Large intestine (tissue), 3 donors: ENCODE results near the gene SEPTIN2. TPM values are rescaled to one million over a fixed set of nuclear protein-coding genes. Genes with fewer than 3 reads are reported as not detected.

Source experiments
- DNase-seq, 2 donors: peaks; one replicate each; pipeline versions ENCODE4 v3.0.0 to v3.0.0-alpha.2; 2013
- H3K27ac ChIP-seq: one replicate; pipeline ENCODE4 v1.5.1; 2013; ENCODE audit warnings: low read length
- H3K27me3 ChIP-seq: 2 replicates; pipeline ENCODE4 v1.6.1; 2013; ENCODE audit warnings: low read length; ENCODE audit not compliant: control insufficient read depth, insufficient read depth
- H3K36me3 ChIP-seq: 2 replicates; pipeline ENCODE4 v1.6.1; 2013; ENCODE audit warnings: low read length; ENCODE audit not compliant: control insufficient read depth, insufficient read depth
- H3K4me1 ChIP-seq: one replicate; pipeline ENCODE4 v1.6.1; 2013; ENCODE audit warnings: low read length; ENCODE audit not compliant: control insufficient read depth, insufficient read depth
- H3K4me3 ChIP-seq: one replicate; pipeline ENCODE4 v1.5.1; 2013; ENCODE audit warnings: low read length
- H3K9me3 ChIP-seq: one replicate; pipeline ENCODE4 v1.6.1; 2013; ENCODE audit warnings: mild to moderate bottlenecking, low read depth, low read length, moderate library complexity; ENCODE audit not compliant: control insufficient read depth
- WGBS: methylation state at CpG from one replicate; pipeline ENCODE4 v1.1.5; 2013; ENCODE audit warnings: low lambda C conversion rate; ENCODE audit not compliant: insufficient coverage; 5-methylcytosine and 5-hydroxymethylcytosine counted together
- polyA plus RNA-seq: library from polyadenylated mRNA; unstranded; fragments of 120-200 nt; gene quantifications from one replicate; pipeline ENCODE4 v1.2.1, GENCODE V29; 2013

Gene SEPTIN2
- polyA plus RNA-seq, 1 donor: 354 TPM

DNA sequence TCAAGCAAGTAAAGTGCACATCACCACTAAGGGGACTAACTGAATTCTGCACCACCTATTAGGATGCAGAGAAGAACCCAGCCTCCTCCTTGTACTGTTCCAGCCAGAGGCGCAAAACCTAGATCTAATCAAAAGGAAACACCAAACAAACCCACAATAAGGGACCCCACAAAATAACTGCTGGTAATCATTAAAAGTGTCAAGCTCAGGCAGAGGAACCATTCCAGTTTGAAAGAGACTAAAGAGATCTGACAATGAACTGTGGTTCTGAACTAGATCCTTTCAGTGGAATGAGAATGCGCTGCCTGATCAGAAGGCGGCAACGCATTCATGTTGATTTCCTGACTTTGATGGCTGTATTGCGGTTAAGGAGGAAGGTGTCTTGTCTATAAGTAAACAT lies 17.1 kb upstream of the SEPTIN2 start:
- no peak for DNase-seq
- no CpG with 5 or more reads among the region's 5 CpGs for WGBS
- no peaks in the 10 kb centered on the region for H3K9me3 ChIP-seq
- H3K27me3 ChIP-seq: no peaks in the 10 kb centered on the region
- peaks cover 7% of the 10 kb centered on the region for H3K4me1 ChIP-seq
- H3K36me3 ChIP-seq: peaks cover 11% of the 10 kb centered on the region
- H3K27ac ChIP-seq: no peak overlapping the region
- no peak overlapping the region for H3K4me3 ChIP-seq

DNA sequence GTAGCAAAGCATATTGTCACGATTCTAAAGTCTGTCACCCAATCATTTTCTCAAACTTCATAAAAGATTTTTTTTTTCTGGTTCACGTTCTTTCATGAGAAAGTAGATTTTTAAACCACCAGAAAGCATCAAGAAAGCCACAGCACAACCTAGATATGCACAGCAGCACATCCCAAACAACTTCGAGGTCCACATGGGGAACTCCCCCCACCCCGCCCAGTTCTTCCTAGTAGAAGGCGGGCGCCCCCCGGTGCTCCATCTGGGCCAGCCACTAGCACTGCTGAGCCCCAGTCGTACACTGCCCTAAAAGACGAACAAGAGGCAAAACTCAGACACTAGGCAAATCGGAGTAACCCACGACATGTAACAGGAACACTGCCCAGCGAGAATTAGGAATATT lies 15.7 kb upstream of the SEPTIN2 start:
- Histone ChIP-seq H3K4me3 (no peak overlapping the region), H3K36me3 (peaks cover 11% of the 10 kb centered on the region), H3K9me3 (no peaks in the 10 kb centered on the region), H3K4me1 (peaks cover 8% of the 10 kb centered on the region), H3K27ac (no peak overlapping the region), H3K27me3 (no peaks in the 10 kb centered on the region)
- 100% methylated on average over 1 of the region's 12 CpGs for WGBS
- DNase-seq: no peak

DNA sequence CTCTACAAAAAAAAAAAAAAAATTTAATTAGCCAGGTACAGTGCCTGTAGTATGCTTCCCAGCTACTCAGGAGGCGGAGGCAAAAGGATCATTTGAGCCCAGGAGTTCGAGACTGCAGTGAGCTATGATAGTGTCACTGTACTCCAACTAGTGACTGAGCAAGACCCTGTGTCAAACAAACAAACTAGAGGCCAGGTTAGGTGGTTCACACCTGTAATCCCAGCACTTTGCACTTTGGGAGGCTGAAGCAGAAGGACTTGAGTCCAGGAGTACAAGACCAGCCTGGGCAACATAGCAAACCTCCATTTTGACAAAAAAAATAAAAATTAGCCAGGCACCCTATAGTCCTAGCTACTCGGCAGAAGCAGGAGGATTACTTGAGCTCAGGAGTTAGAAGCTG lies 13.6 kb upstream of the SEPTIN2 start:
- no peaks in the 10 kb centered on the region for H3K9me3 ChIP-seq
- H3K27me3 ChIP-seq: no peaks in the 10 kb centered on the region
- peaks cover 6% of the 10 kb centered on the region for H3K36me3 ChIP-seq
- WGBS: no CpG with 5 or more reads among the region's 3 CpGs
- no peak overlapping the region for H3K4me3 ChIP-seq
- H3K4me1 ChIP-seq: peaks cover 8% of the 10 kb centered on the region
- DNase-seq: peak in 1 of 2 donors; percentile 28
- H3K27ac ChIP-seq: no peak overlapping the region

DNA sequence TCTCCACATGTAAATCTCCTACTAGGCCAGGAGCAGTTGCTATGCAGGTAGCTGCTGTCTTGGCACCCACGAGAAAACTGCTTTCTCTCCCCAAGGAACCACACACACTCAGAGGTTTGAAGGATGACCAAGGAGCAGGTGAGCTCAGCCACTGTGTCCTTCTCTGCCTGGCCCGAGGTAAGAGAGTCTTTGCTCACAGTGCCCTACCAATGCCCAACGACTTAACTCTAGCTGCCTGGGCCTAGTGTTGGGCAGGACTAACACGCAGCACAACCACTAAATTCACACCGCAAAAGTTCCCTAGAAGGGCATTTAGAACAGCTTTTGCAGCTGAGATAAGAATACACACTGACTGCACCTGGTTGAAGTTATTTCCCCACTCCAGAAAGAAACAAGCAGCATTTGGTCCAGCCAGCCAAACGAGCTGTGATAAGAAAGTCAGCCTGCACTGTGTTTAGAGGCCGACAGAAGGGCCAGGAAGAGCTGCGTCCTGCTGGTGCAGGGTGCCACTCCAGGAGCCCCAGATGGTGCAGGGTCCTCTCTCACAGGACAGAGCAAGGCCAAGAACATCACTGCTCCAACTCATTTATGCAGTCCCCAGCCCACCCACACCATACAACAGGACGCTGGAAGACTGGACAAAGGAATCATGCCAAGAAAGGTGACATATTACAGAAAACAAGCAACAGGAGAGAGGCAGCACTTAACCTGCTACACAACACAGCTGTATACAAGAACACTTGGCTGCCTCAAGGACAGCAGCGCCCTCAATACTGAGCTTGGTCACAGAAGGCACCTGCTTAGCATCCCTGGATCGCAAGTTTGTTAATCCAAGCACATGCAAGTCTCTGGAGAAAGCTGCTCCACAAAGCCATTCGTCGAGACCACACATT lies 12.7 kb upstream of the SEPTIN2 start:
- Histone ChIP-seq H3K4me3 (no peak overlapping the region), H3K4me1 (peaks cover 8% of the 10 kb centered on the region), H3K27me3 (no peaks in the 10 kb centered on the region), H3K36me3 (no peaks in the 10 kb centered on the region), H3K9me3 (no peaks in the 10 kb centered on the region), H3K27ac (no peak overlapping the region)
- WGBS: no CpG with 5 or more reads among the region's 13 CpGs
- peak in 1 of 2 donors; percentile 21 for DNase-seq

GRCh38 chr2:241304039-241304670 lies 11.6 kb upstream of the SEPTIN2 start:
- no peaks in the 10 kb centered on the region for H3K27me3 ChIP-seq
- H3K36me3 ChIP-seq: no peaks in the 10 kb centered on the region
- no peak for DNase-seq
- H3K4me3 ChIP-seq: no peak overlapping the region
- peaks cover 8% of the 10 kb centered on the region for H3K4me1 ChIP-seq
- H3K9me3 ChIP-seq: no peaks in the 10 kb centered on the region
- no CpG with 5 or more reads among the region's 5 CpGs for WGBS
- H3K27ac ChIP-seq: no peak overlapping the region

DNA sequence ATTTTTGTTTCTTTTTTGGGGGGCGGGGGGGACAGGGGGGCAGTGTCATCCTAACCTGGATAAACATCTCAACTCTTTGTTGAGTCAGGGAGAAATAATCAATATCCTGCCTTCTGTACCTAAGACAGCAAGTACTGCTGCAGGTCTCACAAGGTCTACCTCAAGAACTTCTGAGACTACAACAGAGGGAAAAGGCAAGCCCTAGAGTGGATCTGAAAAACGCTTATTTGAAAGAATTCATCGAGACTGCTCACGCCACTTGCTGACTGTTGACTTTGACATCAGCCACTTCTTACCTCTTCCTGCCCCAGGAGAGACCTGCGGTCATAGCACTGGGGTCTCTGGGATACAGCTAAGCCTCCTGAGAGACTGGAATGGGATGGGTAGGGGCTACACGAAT lies 8.7 kb upstream of the SEPTIN2 start:
- H3K27ac ChIP-seq: no peak overlapping the region
- H3K27me3 ChIP-seq: no peaks in the 10 kb centered on the region
- no peak overlapping the region for H3K4me3 ChIP-seq
- H3K9me3 ChIP-seq: no peaks in the 10 kb centered on the region
- H3K36me3 ChIP-seq: no peaks in the 10 kb centered on the region
- peaks cover 11% of the 10 kb centered on the region for H3K4me1 ChIP-seq
- WGBS: no CpG with 5 or more reads among the region's 6 CpGs
- DNase-seq: no peak

GRCh38 chr2:241308267-241308666 lies 7.5 kb upstream of the SEPTIN2 start:
- Histone ChIP-seq H3K27me3 (no peaks in the 10 kb centered on the region), H3K27ac (no peak overlapping the region), H3K36me3 (no peaks in the 10 kb centered on the region), H3K4me1 (peaks cover 5% of the 10 kb centered on the region), H3K4me3 (no peak overlapping the region), H3K9me3 (no peaks in the 10 kb centered on the region)
- WGBS: no CpG with 5 or more reads among the region's 5 CpGs
- DNase-seq: no peak

DNA sequence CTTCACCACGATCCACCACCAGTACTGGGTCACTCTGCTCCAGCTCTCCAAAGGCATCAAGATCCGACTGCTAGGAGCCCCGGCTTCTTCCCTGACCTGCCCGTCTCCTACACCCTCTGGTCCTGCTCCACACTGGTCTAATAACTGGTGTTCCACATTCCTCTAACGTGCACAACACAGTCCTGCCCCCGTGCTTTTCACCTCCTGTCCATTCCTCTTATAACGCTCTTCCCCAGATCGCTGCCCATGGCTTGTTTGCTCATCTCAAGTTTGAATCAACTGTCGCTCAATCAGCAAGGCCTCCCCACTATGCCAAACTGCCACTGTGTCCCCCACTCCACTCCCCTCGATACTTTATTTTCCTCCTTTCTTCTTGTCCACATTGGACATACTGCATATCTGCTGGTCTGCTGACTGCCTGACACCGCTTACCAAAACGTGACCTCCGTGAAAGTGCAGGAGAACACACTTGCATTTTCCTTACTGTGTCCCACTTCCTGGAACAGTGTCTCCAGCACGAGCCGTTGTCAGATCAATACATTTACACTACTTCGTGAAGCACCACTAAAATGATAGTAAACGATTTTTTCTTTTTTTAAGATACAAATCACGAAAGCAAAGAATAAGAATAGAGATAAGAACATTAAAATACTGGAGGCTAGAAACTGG lies 6.8 kb upstream of the SEPTIN2 start:
- no peak for DNase-seq
- no peaks in the 10 kb centered on the region for H3K9me3 ChIP-seq
- H3K4me3 ChIP-seq: no peak overlapping the region
- H3K27ac ChIP-seq: no peak overlapping the region
- WGBS: 88% methylated on average over 5 of the region's 18 CpGs
- no peaks in the 10 kb centered on the region for H3K36me3 ChIP-seq
- H3K27me3 ChIP-seq: no peaks in the 10 kb centered on the region
- H3K4me1 ChIP-seq: peaks cover 6% of the 10 kb centered on the region

- WGBS: no CpG with 5 or more reads among the region's 2 CpGs
- H3K4me1 ChIP-seq: peaks cover 6% of the 10 kb centered on the region
- no peak overlapping the region for H3K27ac ChIP-seq
- no peaks in the 10 kb centered on the region for H3K27me3 ChIP-seq
- H3K4me3 ChIP-seq: no peak overlapping the region
- no peaks in the 10 kb centered on the region for H3K36me3 ChIP-seq
- DNase-seq: no peak
- H3K9me3 ChIP-seq: no peaks in the 10 kb centered on the region
These were observed 6.0 kb upstream of the SEPTIN2 start for GRCh38 chr2:241309684-241310117.

DNA sequence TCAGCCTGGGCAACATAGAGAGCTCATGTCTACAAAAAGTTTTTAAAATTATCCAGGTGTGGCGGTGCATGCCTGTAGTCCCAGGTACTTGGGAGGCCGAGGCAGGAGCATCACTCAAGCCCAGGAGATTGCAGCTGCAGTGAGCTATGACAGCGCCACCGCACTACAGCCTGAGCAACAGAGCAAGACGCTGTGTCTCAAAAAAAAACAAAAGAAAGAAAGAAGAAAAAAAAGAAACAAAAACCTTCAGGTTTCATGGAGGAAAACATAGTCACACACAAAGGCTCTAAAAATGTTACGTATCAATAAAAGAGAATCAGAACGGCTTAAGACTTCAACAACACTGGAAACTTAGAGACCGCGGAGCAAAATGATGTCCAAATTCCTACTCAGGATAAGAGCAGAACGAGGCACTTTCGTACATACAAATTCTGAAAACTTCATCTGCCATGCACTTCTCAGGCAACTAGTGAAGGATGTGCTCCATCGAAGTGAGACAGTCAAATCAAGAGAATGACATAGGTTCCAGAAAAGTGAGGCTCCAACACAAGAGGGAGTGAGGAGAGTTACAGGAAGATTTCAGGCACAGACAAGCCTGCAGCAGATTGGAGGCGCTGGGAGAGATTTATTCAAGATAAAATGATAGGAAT lies 4.7 kb upstream of the SEPTIN2 start:
- no peaks in the 10 kb centered on the region for H3K9me3 ChIP-seq
- H3K27me3 ChIP-seq: no peaks in the 10 kb centered on the region
- no peak for DNase-seq
- 98% methylated on average over 6 of the region's 13 CpGs for WGBS
- peaks cover 6% of the 10 kb centered on the region for H3K4me1 ChIP-seq
- no peaks in the 10 kb centered on the region for H3K36me3 ChIP-seq
- no peak overlapping the region for H3K27ac ChIP-seq
- no peak overlapping the region for H3K4me3 ChIP-seq
